Stimulated activated CD8-positive, alpha-beta memory T cell treated with anti-CD3 and anti-CD28 coated beads, Interleukin-15, amount 100 ng/mL, for 48 hours (primary cell): ENCODE data around the gene DNAH17.

Experiments
- DNase-seq, 2 donors: peaks; one replicate each; pipeline ENCODE4 v3.0.0-alpha.2; 2020; ENCODE audit warnings: low read depth in 2 of 2

The DNAH17 gene

GRCh38 chr17:78496311-78496710 lies 80.9 kb downstream of the DNAH17 start:
- DNase-seq: no peak

GRCh38 chr17:78495634-78496033 lies 81.6 kb downstream of the DNAH17 start:
- DNase-seq: no peak

GRCh38 chr17:78494696-78495330 lies 82.4 kb downstream of the DNAH17 start:
- no peak for DNase-seq

- DNase-seq: no peak
Observed at GRCh38 chr17:78493853-78494695, 83.1 kb downstream of the DNAH17 start.

- DNase-seq: no peak
Observed at GRCh38 chr17:78493450-78493849, 83.7 kb downstream of the DNAH17 start.

- DNase-seq: no peak
Observed at GRCh38 chr17:78492116-78492799, 84.9 kb downstream of the DNAH17 start.

- no peak for DNase-seq
Observed at GRCh38 chr17:78491236-78492115, 85.7 kb downstream of the DNAH17 start.

- no peak for DNase-seq
Observed at GRCh38 chr17:78490673-78491072, 86.5 kb downstream of the DNAH17 start.

- no peak for DNase-seq
Observed at GRCh38 chr17:78490156-78490555, 87.0 kb downstream of the DNAH17 start.

GRCh38 chr17:78488867-78489634 lies 88.1 kb downstream of the DNAH17 start:
- no peak for DNase-seq

GRCh38 chr17:78488156-78488555 lies 89.0 kb downstream of the DNAH17 start:
- no peak for DNase-seq

- no peak for DNase-seq
Observed at GRCh38 chr17:78486946-78487680, 90.1 kb downstream of the DNAH17 start.

GRCh38 chr17:78486228-78486802 lies 90.9 kb downstream of the DNAH17 start:
- DNase-seq: no peak

- DNase-seq: no peak
Observed at GRCh38 chr17:78485290-78486168, 91.7 kb downstream of the DNAH17 start.

GRCh38 chr17:78484271-78485246 lies 92.6 kb downstream of the DNAH17 start:
- DNase-seq: peak; percentile 39 to 69

- no peak for DNase-seq
Observed at GRCh38 chr17:78479369-78479768, 97.8 kb downstream of the DNAH17 start.

- DNase-seq: no peak
Observed at GRCh38 chr17:78478757-78479297, 98.4 kb downstream of the DNAH17 start.
